ENCODE measurements around the gene ITM2A.

Gene ITM2A

GRCh38 chrX:79366873-79367749 is at the start of gene ITM2A:
Gene ITM2A (minus strand): TSS chrX:79367334. CDS start chrX:79367215, 119 bp downstream.
- peak; percentile 88 for ATAC-seq
- peaks cover 7% of the 10 kb centered on the region for H3K36me3 Mint-ChIP-seq
- peak within 1 kb of the TSS; percentile 96 for H3K27ac Mint-ChIP-seq
- peaks cover 18% of the 10 kb centered on the region for H3K4me1 Mint-ChIP-seq
- peak within 1 kb of the TSS; percentile 96 for H3K4me3 Mint-ChIP-seq
- H3K27me3 Mint-ChIP-seq, result no peaks in the 10 kb centered on the region
- no peaks in the 10 kb centered on the region for H3K9me3 Mint-ChIP-seq

- Mint-ChIP-seq H3K9me3 (peaks cover 3% of the 10 kb centered on the region), H3K27ac (no peak overlapping the region), H3K36me3 (no peaks in the 10 kb centered on the region), H3K27me3 (no peaks in the 10 kb centered on the region), H3K4me3 (no peak overlapping the region), H3K4me1 (no peaks in the 10 kb centered on the region)
- ATAC-seq, result no peak
Observed at GRCh38 chrX:79415056-79415455, 47.9 kb upstream of the ITM2A start.

GRCh38 chrX:79413963-79414362 is 46.8 kb upstream of the ITM2A start:
- Mint-ChIP-seq H3K4me3 (no peak overlapping the region), H3K27me3 (no peaks in the 10 kb centered on the region), H3K4me1 (no peaks in the 10 kb centered on the region), H3K9me3 (peaks cover 3% of the 10 kb centered on the region), H3K27ac (no peak overlapping the region), H3K36me3 (no peaks in the 10 kb centered on the region)
- no peak for ATAC-seq

- Mint-ChIP-seq H3K9me3 (peaks cover under 1% of the 10 kb centered on the region), H3K4me3 (peak overlapping the region; percentile 9), H3K27me3 (no peaks in the 10 kb centered on the region), H3K27ac (no peak overlapping the region), H3K4me1 (no peaks in the 10 kb centered on the region), H3K36me3 (no peaks in the 10 kb centered on the region)
- no peak for ATAC-seq
Observed at GRCh38 chrX:79412972-79413371, 45.8 kb upstream of the ITM2A start.

DNA sequence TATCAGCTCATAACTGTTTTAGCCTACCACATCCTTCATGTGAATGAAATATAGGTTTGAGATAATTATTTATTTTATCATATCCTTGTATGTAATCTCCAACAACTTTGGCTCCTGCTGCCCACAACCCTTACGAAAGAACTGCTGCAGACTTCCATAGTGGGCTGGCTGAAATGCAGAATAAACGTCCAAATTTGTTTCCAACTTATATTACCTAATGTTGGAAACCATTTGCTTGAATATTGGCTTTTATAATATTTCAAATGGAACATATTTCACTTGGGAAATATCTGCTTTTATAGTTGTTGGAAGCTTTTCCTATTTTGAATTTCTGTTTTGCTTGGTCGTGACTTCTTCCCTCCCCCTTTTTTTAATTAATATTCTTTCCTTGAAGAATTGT is 45.0 kb upstream of the ITM2A start:
- no peaks in the 10 kb centered on the region for H3K27me3 Mint-ChIP-seq
- H3K27ac Mint-ChIP-seq, result no peak overlapping the region
- no peak for ATAC-seq
- H3K36me3 Mint-ChIP-seq, result no peaks in the 10 kb centered on the region
- no peak overlapping the region for H3K4me3 Mint-ChIP-seq
- H3K9me3 Mint-ChIP-seq, result no peaks in the 10 kb centered on the region
- H3K4me1 Mint-ChIP-seq, result no peaks in the 10 kb centered on the region

- no peaks in the 10 kb centered on the region for H3K36me3 Mint-ChIP-seq
- H3K9me3 Mint-ChIP-seq, result peaks cover 7% of the 10 kb centered on the region
- no peaks in the 10 kb centered on the region for H3K27me3 Mint-ChIP-seq
- no peak for ATAC-seq
- no peak overlapping the region for H3K4me3 Mint-ChIP-seq
- H3K27ac Mint-ChIP-seq, result no peak overlapping the region
- H3K4me1 Mint-ChIP-seq, result no peaks in the 10 kb centered on the region
Observed at GRCh38 chrX:79409657-79410056, 42.5 kb upstream of the ITM2A start.

GRCh38 chrX:79408623-79409322 is 41.6 kb upstream of the ITM2A start:
- no peak overlapping the region for H3K27ac Mint-ChIP-seq
- no peak for ATAC-seq

GRCh38 chrX:79400623-79401022 is 33.5 kb upstream of the ITM2A start:
- no peak for ATAC-seq
- Mint-ChIP-seq H3K36me3 (no peaks in the 10 kb centered on the region), H3K4me1 (no peaks in the 10 kb centered on the region), H3K4me3 (no peak overlapping the region), H3K9me3 (peaks cover 5% of the 10 kb centered on the region), H3K27me3 (no peaks in the 10 kb centered on the region), H3K27ac (no peak overlapping the region)

More at GRCh38 chrX:79408623-79409322, 41.6 kb upstream of the ITM2A start:
- H3K36me3 Mint-ChIP-seq, result no peaks in the 10 kb centered on the region
- no peak overlapping the region for H3K4me3 Mint-ChIP-seq
- no peaks in the 10 kb centered on the region for H3K4me1 Mint-ChIP-seq
- H3K27me3 Mint-ChIP-seq, result no peaks in the 10 kb centered on the region
- H3K9me3 Mint-ChIP-seq, result peaks cover 7% of the 10 kb centered on the region

DNA sequence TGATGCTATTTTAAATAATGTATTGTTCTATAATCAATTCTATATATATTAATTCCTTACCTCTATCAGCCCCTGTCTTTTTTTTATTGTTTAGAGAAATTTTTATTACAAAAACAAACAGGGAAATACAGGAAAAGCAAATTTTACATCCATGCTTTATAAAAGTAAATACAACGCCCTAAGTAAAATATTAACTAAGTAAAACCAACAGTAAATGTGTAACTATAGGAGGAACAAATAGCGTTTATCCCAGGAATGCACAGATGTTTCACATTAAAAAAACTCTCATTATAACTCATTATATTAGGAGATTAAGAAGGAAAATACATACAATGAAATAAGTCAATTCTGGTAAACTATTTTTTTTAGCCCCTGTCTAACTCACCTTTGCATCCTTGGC is 8.2 kb upstream of the ITM2A start:
- H3K9me3 Mint-ChIP-seq, result peaks cover 3% of the 10 kb centered on the region
- no peaks in the 10 kb centered on the region for H3K4me1 Mint-ChIP-seq
- H3K27me3 Mint-ChIP-seq, result no peaks in the 10 kb centered on the region
- H3K36me3 Mint-ChIP-seq, result peaks cover 7% of the 10 kb centered on the region
- ATAC-seq, result no peak
- no peak overlapping the region for H3K27ac Mint-ChIP-seq
- H3K4me3 Mint-ChIP-seq, result no peak overlapping the region

- Mint-ChIP-seq H3K4me3 (no peak overlapping the region), H3K36me3 (peaks cover 2% of the 10 kb centered on the region), H3K9me3 (peaks cover 3% of the 10 kb centered on the region), H3K27me3 (no peaks in the 10 kb centered on the region), H3K4me1 (peaks cover 7% of the 10 kb centered on the region), H3K27ac (no peak overlapping the region)
- no peak for ATAC-seq
Observed at GRCh38 chrX:79371640-79372039, 4.5 kb upstream of the ITM2A start.

DNA sequence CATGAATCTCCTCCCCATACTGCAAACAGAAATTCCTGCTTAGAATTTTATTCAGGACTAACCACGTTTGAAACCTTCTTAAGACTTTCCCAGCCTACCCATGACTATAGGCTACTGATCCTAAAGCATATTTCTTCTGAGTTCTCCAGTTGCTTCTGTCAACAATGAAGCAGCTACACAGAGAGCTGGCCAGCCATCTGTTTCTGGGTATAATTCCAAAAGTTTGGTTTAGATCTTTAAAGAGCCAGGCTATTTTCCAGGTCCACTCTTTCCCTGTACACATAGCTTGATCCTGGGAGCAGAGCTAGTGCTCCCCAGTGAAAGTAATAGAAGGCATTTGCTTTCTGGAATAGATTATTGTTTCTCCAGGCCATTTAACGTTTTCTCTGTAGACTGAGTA is 4.0 kb upstream of the ITM2A start:
- no peak overlapping the region for H3K4me3 Mint-ChIP-seq
- no peaks in the 10 kb centered on the region for H3K27me3 Mint-ChIP-seq
- peaks cover 3% of the 10 kb centered on the region for H3K9me3 Mint-ChIP-seq
- H3K36me3 Mint-ChIP-seq, result no peaks in the 10 kb centered on the region
- H3K27ac Mint-ChIP-seq, result no peak overlapping the region
- peaks cover 12% of the 10 kb centered on the region for H3K4me1 Mint-ChIP-seq
- ATAC-seq, result no peak

DNA sequence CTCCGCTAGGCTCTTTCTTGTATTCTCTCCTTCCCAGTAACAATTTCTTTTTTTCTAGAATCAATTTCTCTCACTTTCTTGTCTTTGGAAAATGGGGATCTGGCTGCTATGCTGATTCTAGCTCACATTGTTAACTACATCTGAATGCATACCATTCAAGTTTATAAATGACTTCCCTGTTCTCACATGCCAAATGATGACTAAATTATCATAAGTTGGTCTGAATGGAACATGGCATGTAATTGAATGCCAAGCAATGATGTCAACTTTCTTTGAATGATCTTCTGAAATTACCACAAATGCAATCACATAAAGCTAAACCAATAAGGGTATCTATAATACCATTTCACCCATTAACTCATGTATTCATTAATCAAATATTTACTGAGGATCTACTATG is 2.7 kb upstream of the ITM2A start:
- Mint-ChIP-seq H3K27ac (no peak overlapping the region), H3K4me3 (no peak overlapping the region), H3K9me3 (peaks cover 3% of the 10 kb centered on the region), H3K27me3 (no peaks in the 10 kb centered on the region), H3K4me1 (peaks cover 18% of the 10 kb centered on the region), H3K36me3 (no peaks in the 10 kb centered on the region)
- no peak for ATAC-seq

DNA sequence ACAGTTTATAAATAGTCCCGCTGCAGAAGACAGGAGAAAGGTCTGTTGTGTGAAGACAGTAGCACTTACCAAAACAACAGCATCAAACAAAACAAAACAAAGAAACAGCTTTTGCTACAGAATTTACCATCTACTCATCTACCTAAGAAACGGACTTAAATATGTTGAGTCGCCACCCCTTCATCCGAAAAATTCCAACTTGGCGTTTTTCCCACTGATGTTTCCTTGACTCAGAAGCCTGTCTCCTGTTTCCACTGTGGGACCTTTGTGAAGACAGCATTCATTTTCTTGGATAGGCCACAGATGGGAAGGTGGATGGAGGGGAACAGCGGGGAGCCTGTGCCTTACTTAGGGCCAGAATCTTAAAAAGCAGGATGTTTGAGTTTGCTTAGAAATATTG is 1.3 kb upstream of the ITM2A start:
- Mint-ChIP-seq H3K9me3 (no peaks in the 10 kb centered on the region), H3K4me1 (peaks cover 18% of the 10 kb centered on the region), H3K27me3 (no peaks in the 10 kb centered on the region), H3K36me3 (no peaks in the 10 kb centered on the region), H3K4me3 (no peak overlapping the region), H3K27ac (peak overlapping the region; percentile 96)
- ATAC-seq, result no peak

DNA sequence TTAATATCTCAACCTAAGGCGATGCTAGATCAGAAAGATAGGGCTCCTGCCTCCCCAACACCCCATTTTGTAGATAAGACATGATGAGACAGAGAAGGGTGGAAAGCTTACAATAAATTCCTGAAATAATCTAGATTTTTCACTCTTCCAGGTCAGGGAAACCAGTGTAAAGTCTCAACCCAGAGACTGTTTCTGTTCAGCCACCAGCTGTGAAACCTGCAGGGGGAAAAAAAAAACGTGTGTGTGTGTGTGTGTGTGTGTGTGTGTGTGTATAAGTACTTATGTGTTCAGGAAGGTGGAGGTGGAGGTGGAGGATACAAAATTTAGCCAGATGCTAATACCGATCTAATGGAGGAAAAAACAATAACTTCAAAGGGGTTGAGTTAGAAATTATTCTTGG is 773 bp upstream of the ITM2A start:
- ATAC-seq, result no peak
- Mint-ChIP-seq H3K4me1 (peaks cover 18% of the 10 kb centered on the region), H3K4me3 (peak overlapping the region; percentile 96), H3K27ac (peak overlapping the region; percentile 96), H3K36me3 (peaks cover 1% of the 10 kb centered on the region), H3K9me3 (no peaks in the 10 kb centered on the region), H3K27me3 (no peaks in the 10 kb centered on the region)

DNA sequence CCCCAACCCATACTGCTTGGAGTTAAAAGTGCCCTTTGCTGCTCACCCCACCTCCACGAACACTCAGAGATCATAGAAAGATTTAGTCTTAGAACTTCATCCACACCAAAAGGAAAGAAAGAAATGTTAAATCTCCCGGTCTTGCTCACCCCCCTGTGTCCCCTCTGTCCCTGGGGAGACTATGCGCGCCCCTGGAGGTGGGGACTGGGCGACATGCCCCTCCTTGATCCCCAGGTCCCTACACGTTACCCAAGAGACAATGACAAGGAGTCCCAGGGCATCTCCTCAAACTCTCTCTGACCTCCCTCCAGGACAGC is 620 bp downstream of the ITM2A start:
- no peaks in the 10 kb centered on the region for H3K9me3 Mint-ChIP-seq
- H3K27me3 Mint-ChIP-seq, result no peaks in the 10 kb centered on the region
- peak overlapping the region; percentile 96 for H3K4me3 Mint-ChIP-seq
- peak; percentile 29 for ATAC-seq
- peaks cover 18% of the 10 kb centered on the region for H3K4me1 Mint-ChIP-seq
- peak overlapping the region; percentile 96 for H3K27ac Mint-ChIP-seq
- H3K36me3 Mint-ChIP-seq, result peaks cover 13% of the 10 kb centered on the region

DNA sequence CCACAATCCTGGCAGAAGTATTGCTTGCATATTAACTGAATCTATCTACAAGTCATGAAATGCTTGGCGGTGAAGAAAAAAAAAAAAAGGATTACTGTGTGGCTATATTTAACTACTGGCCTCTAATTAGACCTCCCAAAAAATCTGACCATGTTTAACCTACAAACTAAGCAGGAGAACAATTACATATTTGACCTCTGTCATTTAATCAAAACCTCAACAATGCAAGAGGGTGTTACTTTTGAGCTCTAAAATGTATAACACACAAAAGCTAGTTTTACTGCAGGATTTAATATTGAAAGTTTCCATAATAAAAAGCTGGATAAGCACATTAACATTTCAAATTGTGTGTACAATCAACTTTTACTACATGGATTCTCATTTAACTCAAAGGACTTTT is 1.5 kb downstream of the ITM2A start:
- no peak for ATAC-seq
- peaks cover 18% of the 10 kb centered on the region for H3K4me1 Mint-ChIP-seq
- peaks cover 15% of the 10 kb centered on the region for H3K36me3 Mint-ChIP-seq
- no peaks in the 10 kb centered on the region for H3K9me3 Mint-ChIP-seq
- H3K27ac Mint-ChIP-seq, result peak overlapping the region; percentile 96
- H3K4me3 Mint-ChIP-seq, result peak overlapping the region; percentile 96
- no peaks in the 10 kb centered on the region for H3K27me3 Mint-ChIP-seq

Measured in stimulated activated memory B cell treated with anti-CD40 and anti-IgM and Interleukin-4, amounts not matched to agents 10 μg/mL and 1 μg/mL and 100 μg/mL, for 72 hours (primary cell).